Tibial nerve (tissue), 3 donors: ENCODE results near the gene IQCM.

Experiments
- CTCF ChIP-seq, 5 experiments: fragments of 200-600 bp in 3 of 5; fragments of 450-650 bp in 2 of 5; sonication (generic) in 3 of 5; IDR thresholded peaks; one replicate each; pipeline ENCODE4 v1.5.1; 2016 to 2019; ENCODE audit warnings: antibody characterized with exemption in 5 of 5, mild to moderate bottlenecking in 3 of 5, moderate library complexity in 2 of 5
- POLR2A ChIP-seq, 2 donors: fragments of 450-650 bp; IDR thresholded peaks; one replicate each; pipeline ENCODE4 v1.6.1; 2017; ENCODE audit warnings: antibody characterized with exemption in 2 of 2, mild to moderate bottlenecking in 2 of 2, moderate library complexity in 2 of 2

- no peak for TF ChIP-seq CTCF (IDR thresholded peaks at IDR 0.05)
- TF ChIP-seq POLR2A (IDR thresholded peaks at IDR 0.05) = no peak
These were observed 220.1 kb downstream of the IQCM start for GRCh38 chr4:149595500-149595899.
